Bladder microvascular endothelial cell (primary cell): ENCODE measurements around the gene ESPN. TPM values are rescaled to one million over a fixed set of nuclear protein-coding genes. Genes with fewer than 3 reads are reported as not detected.

Experiments
- total RNA-seq: library from RNA; depleted of rRNA; stranded (reverse); fragments of >200 nt; gene quantifications from 2 replicates; pipeline ENCODE4 v1.2.3, GENCODE V29; 2014

The ESPN gene
- total RNA-seq, result 2.0 TPM in 1 of 2 replicates, not detected in the other

GRCh38 chr1:6424619-6425593, at the start of gene ESPN:
TSS of gene ESPN (plus strand) at chr1:6424776. CDS start at chr1:6424956, 180 bp downstream.

DNA sequence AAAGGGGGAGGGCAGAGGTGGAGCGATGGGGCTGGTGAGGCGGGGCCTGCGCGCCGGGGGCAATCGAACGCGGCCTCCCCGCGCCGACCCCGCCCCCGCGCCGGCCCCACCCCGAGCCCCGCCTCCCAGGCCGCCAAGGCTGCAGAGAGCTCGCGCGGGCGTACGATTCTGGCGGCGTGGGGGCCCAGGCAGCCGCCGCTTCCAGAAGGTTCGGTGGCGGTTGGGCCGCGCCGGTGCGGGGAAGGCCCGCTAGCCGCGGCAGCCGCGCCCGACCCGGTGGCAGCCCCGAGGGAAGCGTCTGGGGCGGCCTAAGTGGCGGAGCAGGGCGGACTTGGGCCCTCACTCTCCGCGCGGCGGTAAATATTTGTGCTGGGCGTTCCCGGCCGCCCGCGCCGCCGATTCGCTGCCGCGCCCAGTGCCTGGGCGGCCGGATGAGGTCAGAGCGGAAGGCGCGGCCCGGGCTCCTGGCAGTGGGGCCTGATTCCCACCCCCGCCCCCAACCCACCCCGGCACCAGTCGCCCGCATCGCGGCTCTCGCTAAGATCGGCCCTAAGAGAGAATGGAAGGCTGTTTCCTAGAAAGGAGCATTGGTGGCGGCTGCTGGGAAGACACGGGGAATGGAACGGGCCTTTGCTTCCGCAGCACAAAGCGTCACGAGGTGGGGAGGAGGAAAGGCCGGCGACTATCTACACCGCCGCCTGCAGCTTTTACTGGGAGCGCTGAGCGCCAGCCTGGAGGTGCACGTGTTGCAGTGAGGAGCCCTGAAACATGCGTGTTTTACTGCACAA, 31.0 kb upstream of the ESPN start, which contains the start of gene ACOT7:
Gene ACOT7 (minus strand): TSS at position 368 of the 788 bp plus-strand sequence. CDS start 368 bp downstream, outside the sequence.

GRCh38 chr1:6419804-6420453, 4.6 kb upstream of the ESPN start, which contains the start of gene HES2:
TSS of gene HES2 (minus strand) at chr1:6419919. CDS start at chr1:6419820, 99 bp downstream.

GRCh38 chr1:6466023-6466422, 41.4 kb downstream of the ESPN start, which contains the start of gene TNFRSF25:
TSS of gene TNFRSF25 (minus strand) at chr1:6466173. CDS start at chr1:6466107, 66 bp downstream.

DNA sequence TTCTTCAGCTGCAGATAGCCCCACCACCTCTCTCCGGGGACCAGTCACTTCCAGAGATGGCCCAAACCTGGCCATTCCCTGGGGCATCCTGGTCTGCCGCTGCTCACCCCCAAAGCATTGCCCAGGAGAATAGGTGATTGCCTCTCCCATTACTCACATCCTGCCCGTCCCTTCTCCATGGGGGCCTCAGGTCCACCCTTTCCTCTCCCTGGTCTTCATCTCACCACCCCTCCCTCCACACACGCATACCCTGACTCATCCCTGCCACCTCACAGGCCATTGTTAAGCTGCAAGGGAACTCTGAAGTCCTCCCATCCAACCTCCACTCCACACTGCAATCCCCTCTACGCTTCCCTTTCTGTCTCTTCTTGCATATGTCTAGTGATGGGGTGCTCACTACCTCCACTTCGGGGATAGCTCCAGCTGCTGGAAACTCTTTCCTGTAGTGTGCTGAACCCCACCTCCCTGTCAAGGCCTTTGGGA, 66.9 kb downstream of the ESPN start, which contains the start of gene PLEKHG5:
Gene PLEKHG5 (minus strand): TSS at position 188 of the 483 bp plus-strand sequence. CDS start 14,096 bp downstream, outside the sequence.

Other genes starting within 250 kb of the ESPN start
- under 0.01 TPM in 1 of 2 replicates, not detected in the other for gene CHD5, start 244.5 kb upstream of the ESPN start, total RNA-seq
- gene RPL22, start 225.2 kb upstream of the ESPN start, total RNA-seq, result 140 and 147 TPM in 2 replicates
- 4.2 and 15.5 TPM in 2 replicates for gene RNF207, start 218.7 kb upstream of the ESPN start, total RNA-seq
- gene ICMT, start 188.8 kb upstream of the ESPN start, total RNA-seq, result 58.0 and 92.9 TPM in 2 replicates
- not detected in 2 replicates for gene HES3, start 180.6 kb upstream of the ESPN start, total RNA-seq
- gene GPR153, start 163.7 kb upstream of the ESPN start, total RNA-seq, result 0.65 and 3.1 TPM in 2 replicates
- 33.2 and 42.4 TPM in 2 replicates for gene ACOT7, start 31.0 kb upstream of the ESPN start, total RNA-seq
- 5.3 and 18.1 TPM in 2 replicates for gene HES2, start 4.9 kb upstream of the ESPN start, total RNA-seq
- 10.0 and 27.4 TPM in 2 replicates for gene TNFRSF25, start 41.4 kb downstream of the ESPN start, total RNA-seq
- gene PLEKHG5, start 66.9 kb downstream of the ESPN start, total RNA-seq, result 31.6 and 52.8 TPM in 2 replicates
- 12.8 and 26.2 TPM in 2 replicates for gene NOL9, start 129.7 kb downstream of the ESPN start, total RNA-seq
- not detected in 2 replicates for gene TAS1R1, start 130.5 kb downstream of the ESPN start, total RNA-seq
- gene ZBTB48, start 155.2 kb downstream of the ESPN start, total RNA-seq, result 9.6 and 15.9 TPM in 2 replicates
- gene KLHL21, start 178.1 kb downstream of the ESPN start, total RNA-seq, result 16.2 and 23.7 TPM in 2 replicates
- gene PHF13, start 189.0 kb downstream of the ESPN start, total RNA-seq, result 8.3 and 15.7 TPM in 2 replicates
- 18.4 and 19.8 TPM in 2 replicates for gene THAP3, start 200.1 kb downstream of the ESPN start, total RNA-seq